ENCODE results near the gene REELD1.

The REELD1 gene

DNA sequence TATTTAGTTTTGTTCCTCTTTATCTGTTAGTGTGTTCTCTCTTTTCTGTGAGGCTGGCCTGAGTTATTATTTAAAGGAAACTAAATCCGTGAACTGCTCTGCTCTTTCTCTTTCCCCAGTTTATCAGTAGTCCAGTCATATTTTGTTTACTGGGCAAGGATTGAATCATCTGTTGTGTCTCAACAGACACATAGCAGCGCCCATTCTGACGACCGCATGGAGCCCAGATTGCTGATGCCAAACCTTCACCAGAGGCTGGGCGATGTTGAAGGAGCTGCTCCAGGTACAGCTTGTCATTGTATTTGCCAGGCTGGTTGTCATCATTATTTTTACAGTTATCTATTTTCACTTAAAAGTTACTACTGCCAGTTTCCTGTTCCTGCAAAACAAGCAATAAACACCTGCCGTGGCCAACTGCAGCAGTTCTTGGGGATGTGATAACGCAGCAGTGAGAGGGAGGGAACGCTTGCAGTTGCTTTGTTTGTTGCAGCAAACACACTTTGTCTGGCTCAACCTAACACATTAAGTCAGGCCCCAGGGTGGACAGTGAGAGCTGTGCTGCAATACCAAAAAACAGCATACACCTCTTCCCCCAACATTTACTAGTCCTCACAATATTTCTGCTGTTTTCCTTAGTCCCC is 10.1 kb downstream of the REELD1 start:
- TF ChIP-seq, protein P1, sequence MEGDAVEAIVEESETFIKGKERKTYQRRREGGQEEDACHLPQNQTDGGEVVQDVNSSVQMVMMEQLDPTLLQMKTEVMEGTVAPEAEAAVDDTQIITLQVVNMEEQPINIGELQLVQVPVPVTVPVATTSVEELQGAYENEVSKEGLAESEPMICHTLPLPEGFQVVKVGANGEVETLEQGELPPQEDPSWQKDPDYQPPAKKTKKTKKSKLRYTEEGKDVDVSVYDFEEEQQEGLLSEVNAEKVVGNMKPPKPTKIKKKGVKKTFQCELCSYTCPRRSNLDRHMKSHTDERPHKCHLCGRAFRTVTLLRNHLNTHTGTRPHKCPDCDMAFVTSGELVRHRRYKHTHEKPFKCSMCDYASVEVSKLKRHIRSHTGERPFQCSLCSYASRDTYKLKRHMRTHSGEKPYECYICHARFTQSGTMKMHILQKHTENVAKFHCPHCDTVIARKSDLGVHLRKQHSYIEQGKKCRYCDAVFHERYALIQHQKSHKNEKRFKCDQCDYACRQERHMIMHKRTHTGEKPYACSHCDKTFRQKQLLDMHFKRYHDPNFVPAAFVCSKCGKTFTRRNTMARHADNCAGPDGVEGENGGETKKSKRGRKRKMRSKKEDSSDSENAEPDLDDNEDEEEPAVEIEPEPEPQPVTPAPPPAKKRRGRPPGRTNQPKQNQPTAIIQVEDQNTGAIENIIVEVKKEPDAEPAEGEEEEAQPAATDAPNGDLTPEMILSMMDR (IDR thresholded peaks at IDR 0.05; ENCODE audit: insufficient read depth, low read length, poor library complexity, severe bottlenecking): no peak
- no peak for DNase-seq (ENCODE audit: extremely low read depth, insufficient read length)
- Histone ChIP-seq H3K27me3 (replicated peaks; ENCODE audit: control insufficient read depth, insufficient read depth, low read length) (no peaks in the 10 kb centered on the region), H3K4me3 (replicated peaks; ENCODE audit: low read depth, low read length) (no peak overlapping the region), H3K36me3 (ENCODE audit: control insufficient read depth, insufficient read depth, low read length) (no peaks in the 10 kb centered on the region)

DNA sequence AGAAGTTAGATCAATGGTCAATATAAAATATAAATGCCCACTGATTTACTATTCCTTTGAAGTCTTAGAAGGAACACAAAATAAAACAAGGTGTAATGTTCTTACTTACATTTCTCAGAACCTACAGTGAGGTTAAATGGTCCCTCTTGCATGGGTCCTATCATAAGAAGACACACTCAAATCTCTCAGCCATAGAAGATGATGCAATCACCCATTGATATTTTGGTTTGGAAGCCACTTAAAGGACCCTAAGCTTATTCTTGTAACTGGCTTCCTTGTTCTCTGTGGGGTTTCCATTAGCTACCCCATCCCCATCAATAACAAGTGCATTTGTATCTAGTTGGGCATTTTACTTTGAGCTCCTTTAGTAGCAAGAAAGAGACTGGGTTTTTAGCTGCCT is 15.1 kb downstream of the REELD1 start:
- no peaks in the 10 kb centered on the region; the same call in 1 of the 2 replicates for H3K36me3 ChIP-seq (ENCODE audit: control insufficient read depth, insufficient read depth, low read length)
- H3K27me3 ChIP-seq (replicated peaks; ENCODE audit: control insufficient read depth, insufficient read depth, low read length): no peaks in the 10 kb centered on the region
- DNase-seq (ENCODE audit: extremely low read depth, insufficient read length): no peak
- TF ChIP-seq, protein P1 (IDR thresholded peaks at IDR 0.05; ENCODE audit: insufficient read depth, low read length, poor library complexity, severe bottlenecking): no peak
- H3K4me3 ChIP-seq (replicated peaks; ENCODE audit: low read depth, low read length): no peak overlapping the region

DNA sequence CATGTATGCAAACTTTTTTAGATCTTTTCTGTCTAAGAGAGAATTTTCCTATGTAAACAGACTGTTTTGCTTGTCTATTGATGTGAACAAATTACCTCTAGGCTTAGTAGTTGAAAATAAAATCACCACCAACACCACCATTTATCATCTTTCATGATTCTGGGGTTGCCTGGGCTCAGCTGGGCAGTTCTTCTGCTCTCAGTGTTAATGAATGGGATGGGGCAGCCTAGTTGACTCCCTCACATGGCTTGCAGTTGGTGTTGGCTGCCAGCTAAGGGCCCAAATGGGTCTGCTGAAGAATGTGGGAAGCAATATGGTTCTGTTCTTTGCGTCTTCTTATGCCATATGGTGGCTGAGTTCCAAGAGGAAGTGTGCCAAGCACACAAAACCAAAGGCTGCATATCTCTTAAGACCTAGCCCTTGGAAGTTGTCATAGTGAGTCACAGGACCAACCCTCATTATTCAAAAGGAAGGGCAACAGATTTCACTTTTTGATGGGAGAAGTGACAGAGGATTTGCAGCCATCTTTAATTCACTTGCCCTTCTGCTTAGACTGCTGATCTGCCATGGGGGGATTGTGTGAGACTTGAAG is 17.9 kb downstream of the REELD1 start:
- Histone ChIP-seq H3K27me3 (replicated peaks; ENCODE audit: control insufficient read depth, insufficient read depth, low read length) (no peaks in the 10 kb centered on the region), H3K36me3 (ENCODE audit: control insufficient read depth, insufficient read depth, low read length) (no peaks in the 10 kb centered on the region; the same call in 1 of the 2 replicates), H3K4me3 (replicated peaks; ENCODE audit: low read depth, low read length) (no peak overlapping the region)
- TF ChIP-seq, protein P1 (IDR thresholded peaks at IDR 0.05; ENCODE audit: insufficient read depth, low read length, poor library complexity, severe bottlenecking): no peak
- DNase-seq (ENCODE audit: extremely low read depth, insufficient read length): no peak

DNA sequence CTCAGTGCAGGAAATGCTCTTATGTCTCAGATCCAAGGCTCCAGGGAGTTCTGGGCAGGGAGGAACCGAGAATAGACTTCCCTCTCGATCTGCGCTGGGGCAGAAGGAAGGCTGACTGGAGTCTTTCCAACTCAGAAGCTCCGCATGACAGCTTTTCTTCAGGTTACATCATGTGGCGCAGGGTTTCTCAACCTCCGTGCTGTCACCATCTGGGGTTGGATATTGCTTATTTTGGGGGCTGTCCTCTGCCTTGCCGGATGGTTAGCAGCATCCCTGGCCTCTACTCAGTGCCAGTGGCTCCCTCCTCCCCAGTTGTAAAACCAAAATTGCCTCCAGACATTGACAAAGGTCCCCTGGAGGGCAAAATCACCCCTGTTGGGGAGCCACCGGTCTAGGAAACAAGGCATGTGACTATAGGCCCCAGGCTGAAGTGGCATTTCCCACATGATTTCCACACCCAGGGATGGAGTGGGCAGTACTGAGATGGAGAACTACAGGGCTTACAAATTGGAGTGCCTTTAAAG is 21.4 kb downstream of the REELD1 start:
- no peaks in the 10 kb centered on the region for H3K36me3 ChIP-seq (ENCODE audit: control insufficient read depth, insufficient read depth, low read length)
- no peaks in the 10 kb centered on the region for H3K27me3 ChIP-seq (replicated peaks; ENCODE audit: control insufficient read depth, insufficient read depth, low read length)
- DNase-seq (ENCODE audit: extremely low read depth, insufficient read length): no peak
- TF ChIP-seq, protein P1 (IDR thresholded peaks at IDR 0.05; ENCODE audit: insufficient read depth, low read length, poor library complexity, severe bottlenecking): no peak
- no peak overlapping the region for H3K4me3 ChIP-seq (replicated peaks; ENCODE audit: low read depth, low read length)

DNA sequence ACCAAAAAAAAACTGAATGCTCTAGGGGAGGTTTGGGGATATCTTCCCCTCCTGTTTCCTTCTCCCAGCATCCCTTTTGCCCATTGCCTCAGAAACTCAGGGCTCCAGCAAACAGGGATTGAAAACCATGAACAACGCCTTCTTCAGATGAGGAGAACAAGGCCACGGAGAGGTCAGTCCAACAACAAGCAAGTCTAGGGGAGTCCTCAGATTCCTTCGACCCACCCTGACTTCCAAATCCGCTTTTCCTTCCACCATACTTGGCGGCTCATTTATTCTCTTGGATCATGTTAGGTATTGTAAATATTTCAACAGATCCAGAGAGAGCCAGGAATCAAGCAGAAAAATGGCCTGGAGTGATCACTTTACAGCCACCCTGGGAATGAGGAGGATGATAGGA is 21.9 kb downstream of the REELD1 start:
- no peaks in the 10 kb centered on the region for H3K36me3 ChIP-seq (ENCODE audit: control insufficient read depth, insufficient read depth, low read length)
- no peaks in the 10 kb centered on the region for H3K27me3 ChIP-seq (replicated peaks; ENCODE audit: control insufficient read depth, insufficient read depth, low read length)
- H3K4me3 ChIP-seq (replicated peaks; ENCODE audit: low read depth, low read length): no peak overlapping the region
- DNase-seq (ENCODE audit: extremely low read depth, insufficient read length): no peak
- TF ChIP-seq, protein P1 (IDR thresholded peaks at IDR 0.05; ENCODE audit: insufficient read depth, low read length, poor library complexity, severe bottlenecking): no peak

All from GM06990 (cell line).